Jurkat, Clone E6-1 (cell line): ENCODE data around the gene LAX1.
"Not testable (repeated sequence)": the region's sequence is repeated elsewhere in the genome, so short reads cannot be mapped to it uniquely, and the experiment has no call there.

Experiments used
- DNase-seq: peaks from one replicate; pipeline ENCODE4 v3.0.0-alpha.2; 2011; ENCODE audit warnings: low read depth, low spot score
- H3K4me3 ChIP-seq: 2 replicates; pipeline ENCODE4 v1.5.1; 2011; ENCODE audit warnings: mild to moderate bottlenecking, low read length, control low read depth, moderate library complexity

LAX1 gene

GRCh38 chr1:203764105-203765028 is 616 bp upstream of the LAX1 start:
- H3K4me3 ChIP-seq: peak overlapping the region; percentile 74
- no peak for DNase-seq

- H3K4me3 ChIP-seq: no peak overlapping the region
- no peak for DNase-seq
Observed at GRCh38 chr1:203768256-203768655, 3.3 kb downstream of the LAX1 start.

- H3K4me3 ChIP-seq: no peak overlapping the region
- DNase-seq: peak; percentile 19
Observed at GRCh38 chr1:203769505-203770343, 4.7 kb downstream of the LAX1 start.

GRCh38 chr1:203771901-203772301 is 6.9 kb downstream of the LAX1 start:
- DNase-seq: no peak

GRCh38 chr1:203772836-203773235 is 7.9 kb downstream of the LAX1 start:
- no peak overlapping the region for H3K4me3 ChIP-seq
- no peak for DNase-seq

More at GRCh38 chr1:203771901-203772301, 6.9 kb downstream of the LAX1 start:
- H3K4me3 ChIP-seq: no peak overlapping the region

GRCh38 chr1:203776636-203777035 is 11.7 kb downstream of the LAX1 start:
- no peak for DNase-seq
- no peak overlapping the region for H3K4me3 ChIP-seq

GRCh38 chr1:203777596-203777995 is 12.6 kb downstream of the LAX1 start:
- DNase-seq: no peak
- H3K4me3 ChIP-seq: no peak overlapping the region

GRCh38 chr1:203778146-203778545 is 13.2 kb downstream of the LAX1 start:
- no peak overlapping the region for H3K4me3 ChIP-seq
- no peak for DNase-seq

GRCh38 chr1:203778789-203779188 is 13.8 kb downstream of the LAX1 start:
- no peak for DNase-seq
- H3K4me3 ChIP-seq: no peak overlapping the region

- DNase-seq: no peak
- H3K4me3 ChIP-seq: no peak overlapping the region
Observed at GRCh38 chr1:203781962-203782361, 17.0 kb downstream of the LAX1 start.

- DNase-seq: no peak
- no peak overlapping the region for H3K4me3 ChIP-seq
Observed at GRCh38 chr1:203789966-203790365, 25.0 kb downstream of the LAX1 start.

GRCh38 chr1:203791498-203791897 is 26.5 kb downstream of the LAX1 start:
- no peak for DNase-seq
- H3K4me3 ChIP-seq: no peak overlapping the region

GRCh38 chr1:203792486-203792885 is 27.5 kb downstream of the LAX1 start:
- no peak for DNase-seq
- no peak overlapping the region for H3K4me3 ChIP-seq

GRCh38 chr1:203793561-203793960 is 28.6 kb downstream of the LAX1 start:
- H3K4me3 ChIP-seq, DNase-seq: not testable (repeated sequence)

- no peak for DNase-seq
- peak overlapping the region; percentile 75 for H3K4me3 ChIP-seq
Observed at GRCh38 chr1:203794764-203795440, 29.9 kb downstream of the LAX1 start.

GRCh38 chr1:203795441-203796235 is 30.7 kb downstream of the LAX1 start, which contains the start of the genes ZBED6 and ZC3H11A:
TSS of gene ZBED6 (plus strand) at chr1:203795623. CDS start at chr1:203797523, 1,900 bp downstream.
TSS of gene ZC3H11A (plus strand) at chr1:203795623. CDS start at chr1:203817071, 21,448 bp downstream.
- DNase-seq: peak; percentile 96
- peak within 1 kb of the TSS; percentile 75 for H3K4me3 ChIP-seq

GRCh38 chr1:203796236-203796605 is 31.2 kb downstream of the LAX1 start:
- DNase-seq: peak; percentile 17
- H3K4me3 ChIP-seq: peak overlapping the region; percentile 75

- DNase-seq: no peak
- H3K4me3 ChIP-seq: peak overlapping the region; percentile 75
Observed at GRCh38 chr1:203797216-203797615, 32.2 kb downstream of the LAX1 start.
